Stimulated activated effector memory CD8-positive, alpha-beta T cell treated with anti-CD3 and anti-CD28 coated beads, Interleukin-12 subunit alpha, Interleukin-12 subunit beta, amount 100 ng/mL, for 72 hours (primary cell): ENCODE results near the gene ABHD8.
"Not testable (repeated sequence)": the region's sequence is repeated elsewhere in the genome, so short reads cannot be mapped to it uniquely, and the experiment has no call there.

ENCODE experiments used
- ATAC-seq: fragments of 150-1000 bp; cut with Tn5 transposase; 2 replicates; pipeline ENCODE4 v1.10.0; 2021
- DNase-seq, 2 donors: peaks; one replicate each; pipeline ENCODE4 v3.0.0; 2021 to 2022; ENCODE audit warnings: low spot score in 2 of 2
- H3K27ac Mint-ChIP-seq: one replicate; pipeline ENCODE4 v1.8.0; 2022; ENCODE audit warnings: mild to moderate bottlenecking, mixed read lengths
- H3K36me3 Mint-ChIP-seq: one replicate; pipeline ENCODE4 v1.8.0; 2022; ENCODE audit warnings: mild to moderate bottlenecking, mixed read lengths
- H3K4me1 Mint-ChIP-seq: one replicate; pipeline ENCODE4 v1.8.0; 2022; ENCODE audit warnings: mixed read lengths
- H3K4me3 Mint-ChIP-seq: one replicate; pipeline ENCODE4 v1.8.0; 2022; ENCODE audit warnings: mild to moderate bottlenecking, mixed read lengths
- H3K9me3 Mint-ChIP-seq: one replicate; pipeline ENCODE4 v1.8.0; 2022; ENCODE audit warnings: mixed read lengths

The ABHD8 gene

DNA sequence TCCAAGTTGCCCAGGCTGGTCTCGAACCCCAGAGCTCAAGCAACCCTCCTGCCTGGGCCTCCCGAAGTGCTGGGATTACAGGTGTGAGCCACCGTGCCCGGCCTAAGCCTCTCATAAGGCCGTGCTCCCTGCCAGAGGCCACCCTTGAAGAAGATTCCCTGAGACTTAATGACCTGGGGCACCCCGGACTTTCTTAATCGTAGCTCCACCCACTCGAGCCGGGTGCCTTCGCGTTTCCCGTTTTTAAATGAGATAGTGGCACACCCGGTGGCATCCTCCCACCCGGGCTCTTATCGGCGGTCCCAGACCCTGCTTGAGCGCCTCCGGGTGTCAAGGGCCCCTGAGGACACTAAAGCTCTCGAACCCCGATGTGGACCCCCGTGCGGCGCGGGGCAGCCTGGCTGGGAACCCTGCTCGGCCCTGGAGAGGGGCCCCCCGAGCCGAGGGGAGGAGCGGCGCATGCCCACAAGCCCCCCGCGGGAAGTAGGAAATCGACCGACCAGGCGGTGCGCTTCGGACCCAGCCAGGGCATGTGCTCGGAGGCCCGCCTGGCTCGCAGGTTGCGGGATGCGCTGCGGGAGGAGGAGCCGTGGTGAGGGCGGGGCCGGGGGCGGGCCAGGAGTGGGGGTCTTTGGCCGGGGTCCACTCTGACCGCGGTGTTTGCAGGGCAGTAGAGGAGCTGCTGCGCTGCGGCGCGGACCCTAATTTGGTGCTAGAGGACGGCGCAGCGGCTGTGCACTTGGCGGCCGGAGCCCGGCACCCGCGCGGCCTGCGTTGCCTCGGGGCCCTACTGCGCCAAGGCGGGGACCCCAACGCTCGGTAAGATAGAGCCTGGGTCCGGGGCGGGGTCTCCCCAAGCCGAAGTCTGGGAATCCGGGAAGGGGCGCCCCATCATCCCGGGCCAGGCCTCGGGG lies 21.6 kb downstream of the ABHD8 start, which contains the start of gene ANKLE1:
ANKLE1 (plus strand) TSS at position 511 of the 914 bp plus-strand sequence; CDS start at position 531, 20 bp downstream.
- Mint-ChIP-seq H3K27ac (no peak within 1 kb of the TSS), H3K4me3 (peak within 1 kb of the TSS; percentile 81), H3K36me3 (peaks cover 28% of the 10 kb centered on the region), H3K9me3 (no peaks in the 10 kb centered on the region), H3K4me1 (peaks cover 14% of the 10 kb centered on the region)
- DNase-seq (peak; percentile 57 to 83), ATAC-seq (peak; percentile 60)

DNA sequence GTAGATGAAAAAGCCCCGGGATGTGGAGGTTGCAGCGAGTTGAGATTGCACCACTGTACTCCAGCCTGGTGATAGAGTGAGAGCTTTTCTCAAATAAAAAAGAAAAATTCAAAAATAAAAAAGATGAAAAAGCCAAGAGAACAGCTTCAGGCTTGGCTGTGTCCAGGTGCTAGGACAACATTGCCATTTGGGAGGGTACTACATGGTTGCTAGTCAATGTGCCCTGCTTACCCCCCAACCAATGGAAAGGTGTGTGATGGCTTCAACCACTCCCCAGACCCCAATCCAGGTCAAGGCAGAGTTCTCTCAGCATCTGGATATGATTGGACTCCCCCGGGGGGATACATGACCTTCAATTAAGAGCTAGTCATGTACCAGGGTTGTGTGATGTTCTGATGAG lies 23.8 kb downstream of the ABHD8 start:
- ATAC-seq: no peak
- Mint-ChIP-seq H3K36me3 (peaks cover 49% of the 10 kb centered on the region), H3K4me3 (no peak overlapping the region), H3K9me3 (no peaks in the 10 kb centered on the region), H3K27ac (no peak overlapping the region), H3K4me1 (peaks cover 14% of the 10 kb centered on the region)
- DNase-seq: no peak

DNA sequence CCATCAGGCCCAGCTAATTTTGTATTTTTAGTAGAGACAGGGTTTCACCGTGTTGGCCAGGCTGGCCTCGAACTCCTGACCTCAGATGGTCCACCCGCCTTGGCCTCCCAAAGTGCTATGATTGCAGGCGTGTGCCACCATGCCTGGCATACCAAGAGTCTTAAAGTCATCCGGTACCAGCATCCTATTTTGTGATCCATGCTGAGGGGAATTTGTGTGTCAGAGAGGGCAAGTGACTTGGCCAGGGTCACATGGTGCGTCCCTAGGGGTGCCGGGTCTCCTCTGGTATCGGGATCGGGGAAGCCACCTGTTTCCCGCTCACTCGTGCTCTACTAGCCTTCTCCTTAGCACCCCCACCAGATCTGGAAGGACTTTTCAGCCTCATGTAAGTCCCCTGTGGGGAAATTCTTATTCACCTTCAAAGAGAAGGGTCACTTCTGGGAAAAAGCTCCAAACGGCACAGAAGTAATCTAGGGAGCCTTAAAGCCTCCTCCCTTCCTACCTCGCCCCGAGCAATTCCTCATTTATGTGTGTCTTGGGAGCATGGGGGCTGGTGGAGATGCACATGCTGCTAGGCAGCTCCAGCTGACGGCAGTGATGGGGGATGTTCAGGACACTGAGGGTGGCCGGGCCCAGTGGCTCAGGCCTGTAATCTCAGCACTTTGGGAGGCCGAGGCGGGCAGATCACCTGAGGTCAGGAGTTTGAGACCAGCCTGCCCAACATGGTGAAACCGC lies 27.6 kb downstream of the ABHD8 start:
- Mint-ChIP-seq H3K4me1 (no peaks in the 10 kb centered on the region), H3K36me3 (peaks cover 77% of the 10 kb centered on the region), H3K4me3 (no peak overlapping the region), H3K9me3 (no peaks in the 10 kb centered on the region), H3K27ac (no peak overlapping the region)
- DNase-seq (no peak), ATAC-seq (no peak)

DNA sequence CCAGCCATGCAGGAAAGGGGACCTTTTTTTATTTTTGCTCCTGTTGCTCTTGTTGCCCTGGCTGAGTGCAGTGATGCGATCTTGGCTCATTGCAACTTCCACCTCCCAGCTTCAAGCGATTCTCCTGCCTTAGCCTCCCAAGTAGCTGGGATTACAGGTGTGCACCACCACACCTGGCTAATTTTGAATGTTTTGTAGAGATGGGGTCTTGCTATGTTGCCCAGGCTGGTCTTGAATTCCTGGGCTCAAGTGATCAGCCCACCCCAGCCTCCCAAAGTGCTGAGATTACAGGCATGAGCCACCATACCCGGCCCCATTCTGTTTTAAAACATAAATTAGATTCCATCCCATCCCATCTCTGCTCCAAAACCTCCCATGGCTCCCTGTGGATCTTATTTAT lies 28.3 kb downstream of the ABHD8 start:
- not testable (repeated sequence) for DNase-seq, H3K27ac Mint-ChIP-seq, H3K4me1 Mint-ChIP-seq, H3K4me3 Mint-ChIP-seq, ATAC-seq, H3K9me3 Mint-ChIP-seq
- H3K36me3 Mint-ChIP-seq: peaks cover 84% of the 10 kb centered on the region

DNA sequence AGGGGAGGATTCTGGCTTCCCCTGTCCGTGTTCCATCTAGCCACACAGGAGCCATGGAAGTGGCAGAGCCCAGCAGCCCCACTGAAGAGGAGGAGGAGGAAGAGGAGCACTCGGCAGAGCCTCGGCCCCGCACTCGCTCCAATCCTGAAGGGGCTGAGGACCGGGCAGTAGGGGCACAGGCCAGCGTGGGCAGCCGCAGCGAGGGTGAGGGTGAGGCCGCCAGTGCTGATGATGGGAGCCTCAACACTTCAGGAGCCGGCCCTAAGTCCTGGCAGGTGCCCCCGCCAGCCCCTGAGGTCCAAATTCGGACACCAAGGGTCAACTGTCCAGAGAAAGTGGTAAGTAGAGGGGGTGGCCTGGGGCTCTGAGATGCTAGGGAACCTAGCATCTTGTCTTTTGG lies 34.5 kb downstream of the ABHD8 start:
- Mint-ChIP-seq H3K36me3 (peaks cover 66% of the 10 kb centered on the region), H3K4me3 (peak overlapping the region; percentile 79), H3K9me3 (no peaks in the 10 kb centered on the region), H3K4me1 (peaks cover 12% of the 10 kb centered on the region), H3K27ac (no peak overlapping the region)
- DNase-seq (no peak), ATAC-seq (no peak)

DNA sequence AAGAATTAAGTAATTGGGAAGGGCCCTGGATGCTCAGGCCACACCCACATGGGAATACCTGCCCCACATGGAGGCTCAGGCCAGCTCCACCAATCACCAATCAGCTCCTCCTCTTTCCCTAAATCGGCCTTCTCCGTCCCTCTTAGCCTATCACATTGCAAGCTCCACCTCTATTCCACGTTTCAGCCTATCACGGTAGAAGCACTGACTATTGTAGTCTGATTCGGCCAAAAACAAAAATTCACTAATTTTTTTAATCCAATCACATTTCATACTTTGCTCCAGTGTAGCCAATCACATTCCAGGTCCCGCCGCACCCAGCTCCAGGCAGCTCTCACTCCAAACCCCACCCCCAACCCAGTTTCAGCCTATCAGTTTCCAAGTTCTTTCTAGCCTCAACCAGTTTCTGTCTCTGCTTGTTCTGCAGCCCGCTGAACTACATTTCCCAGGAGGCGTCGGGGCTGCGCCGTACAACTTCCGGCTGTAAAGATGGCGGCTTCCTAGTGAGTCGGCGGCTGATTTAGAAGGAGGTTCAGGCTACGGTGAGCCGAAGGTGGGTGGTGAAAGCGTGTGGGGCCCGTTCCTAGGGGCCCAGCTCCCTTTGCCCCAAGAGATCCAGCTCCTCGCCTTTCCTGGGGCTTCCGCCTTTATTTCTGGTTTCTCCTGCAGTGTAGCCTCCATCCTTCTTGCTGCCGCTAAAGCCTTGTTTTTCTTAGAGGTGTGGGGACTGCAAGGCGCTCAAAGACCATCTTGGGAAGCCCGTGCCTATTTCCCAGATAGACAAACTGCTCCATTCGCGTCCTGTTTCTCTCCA lies 36.0 kb downstream of the ABHD8 start, which contains the start of gene BABAM1:
BABAM1 (plus strand) TSS at position 469 of the 814 bp plus-strand sequence. CDS start 1,364 bp downstream, outside the sequence.
- H3K4me1 Mint-ChIP-seq: peaks cover 12% of the 10 kb centered on the region
- peak within 1 kb of the TSS; percentile 79 for H3K27ac Mint-ChIP-seq
- ATAC-seq (peak; percentile 95), DNase-seq (peak; percentile 70 to 94)
- H3K4me3 Mint-ChIP-seq: peak within 1 kb of the TSS; percentile 79
- H3K9me3 Mint-ChIP-seq: no peaks in the 10 kb centered on the region
- H3K36me3 Mint-ChIP-seq: peaks cover 53% of the 10 kb centered on the region

DNA sequence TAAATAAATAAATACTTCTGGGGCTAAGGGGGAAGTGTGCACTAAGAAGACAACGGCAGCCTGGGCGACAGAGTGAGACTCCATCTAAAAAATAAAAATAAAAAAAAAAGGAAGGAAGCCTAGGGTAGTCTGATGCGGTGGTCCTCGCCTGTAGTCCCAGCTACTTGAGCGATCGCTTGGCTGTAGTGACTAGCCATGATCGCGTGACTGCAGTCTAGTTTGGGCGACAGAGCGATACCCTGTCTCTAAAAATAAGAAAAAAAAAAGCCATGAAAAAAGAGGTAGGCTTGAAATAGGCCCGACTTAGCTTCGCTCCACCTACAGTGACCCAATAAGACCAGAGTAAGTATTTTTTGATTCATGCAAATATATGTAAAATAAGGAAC lies 36.6 kb downstream of the ABHD8 start:
- Mint-ChIP-seq H3K9me3 (no peaks in the 10 kb centered on the region), H3K27ac (peak overlapping the region; percentile 79), H3K4me1 (peaks cover 12% of the 10 kb centered on the region), H3K36me3 (peaks cover 47% of the 10 kb centered on the region), H3K4me3 (peak overlapping the region; percentile 79)
- DNase-seq (no peak), ATAC-seq (peak; percentile 0)

DNA sequence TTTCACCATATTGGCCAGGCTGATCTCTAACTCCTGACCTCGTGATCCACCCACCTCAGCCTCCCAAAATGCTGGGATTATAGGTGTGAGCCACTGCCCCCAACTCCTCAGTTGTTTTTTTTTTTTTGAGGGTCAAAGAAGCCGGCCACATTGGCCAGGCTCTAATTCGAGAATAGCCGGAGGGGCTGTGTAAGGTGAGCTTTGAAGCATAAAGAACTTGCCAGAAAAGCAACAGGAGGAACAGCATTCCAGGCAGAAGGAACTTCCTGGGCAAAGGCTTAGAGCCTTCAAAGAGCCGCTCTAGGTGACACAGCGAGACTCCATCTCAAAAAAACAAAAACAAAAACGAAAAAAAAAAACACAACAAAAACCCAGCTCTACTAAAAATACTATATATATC lies 37.2 kb downstream of the ABHD8 start:
- H3K4me3 Mint-ChIP-seq: no peak overlapping the region
- no peak for DNase-seq
- peaks cover 15% of the 10 kb centered on the region for H3K4me1 Mint-ChIP-seq
- H3K27ac Mint-ChIP-seq: no peak overlapping the region
- peaks cover 41% of the 10 kb centered on the region for H3K36me3 Mint-ChIP-seq
- no peak for ATAC-seq
- H3K9me3 Mint-ChIP-seq: no peaks in the 10 kb centered on the region

DNA sequence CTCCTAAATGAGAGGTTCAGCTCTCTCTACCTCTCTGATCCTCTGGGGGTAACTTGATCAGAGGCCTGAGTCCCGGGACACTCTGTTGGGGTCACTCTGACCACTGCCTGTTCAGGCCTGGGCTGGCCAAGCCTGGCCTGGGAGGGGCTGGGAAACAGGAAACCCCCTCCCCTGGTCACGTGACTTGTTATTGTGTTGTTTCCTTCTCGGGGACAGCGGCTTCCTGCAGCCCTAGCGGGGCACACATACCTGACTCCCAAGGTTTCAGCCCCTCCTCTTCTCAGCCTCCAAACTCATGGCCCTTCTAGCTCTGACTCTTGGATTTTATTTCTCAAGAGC lies 38.6 kb downstream of the ABHD8 start, which contains the start of gene USHBP1:
USHBP1 (minus strand) TSS at position 105 of the 339 bp plus-strand sequence. CDS start 446 bp downstream, outside the sequence.
- no peak for ATAC-seq
- Mint-ChIP-seq H3K36me3 (peaks cover 27% of the 10 kb centered on the region), H3K27ac (peak within 1 kb of the TSS; percentile 80), H3K4me3 (no peak within 1 kb of the TSS), H3K4me1 (peaks cover 22% of the 10 kb centered on the region), H3K9me3 (no peaks in the 10 kb centered on the region)
- no peak for DNase-seq

DNA sequence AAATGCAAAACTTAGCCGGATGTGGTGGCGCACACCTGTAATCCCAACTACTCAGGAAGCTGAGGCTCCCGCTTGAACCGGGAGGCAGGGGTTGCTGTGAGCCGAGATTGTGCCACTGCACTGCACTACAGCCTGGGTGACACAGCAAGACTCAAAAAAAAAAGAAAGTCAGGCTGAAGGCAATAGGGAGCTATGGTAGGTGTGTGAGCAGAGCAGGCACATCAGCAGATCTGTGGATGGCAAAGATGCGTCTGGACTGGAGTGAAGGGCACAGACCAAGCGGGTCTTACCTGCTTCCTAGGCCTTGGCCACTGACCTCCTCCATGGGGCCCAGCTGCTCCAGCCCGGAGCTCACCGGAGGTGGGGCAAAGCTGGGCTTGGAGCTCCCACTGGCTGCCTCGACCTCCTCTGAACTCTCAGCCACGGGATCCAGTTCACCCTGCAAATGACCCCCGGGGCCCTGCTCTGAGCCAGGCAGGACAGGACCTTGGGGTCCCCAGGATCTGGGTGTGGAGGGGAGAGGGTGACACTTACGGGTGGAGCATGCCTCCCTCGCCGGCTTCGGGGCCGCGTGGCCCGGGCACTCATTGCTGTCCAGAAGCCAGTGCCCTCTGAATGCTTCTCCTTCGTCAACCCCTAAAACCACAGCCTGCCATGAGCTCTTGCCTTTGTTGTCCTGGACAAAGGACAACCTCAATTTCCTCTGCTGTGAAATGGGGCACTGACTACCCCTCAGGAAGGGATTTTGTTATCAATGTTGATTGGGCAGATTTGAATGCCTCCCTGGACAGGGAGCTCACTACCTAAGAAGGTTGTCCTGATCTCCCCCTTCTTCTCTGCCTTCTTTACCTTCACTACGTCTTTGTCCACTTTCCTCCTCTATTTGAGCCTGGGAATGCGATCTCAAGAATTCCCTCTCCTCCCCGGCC lies 39.2 kb downstream of the ABHD8 start:
- Mint-ChIP-seq H3K9me3 (no peaks in the 10 kb centered on the region), H3K36me3 (peaks cover 21% of the 10 kb centered on the region), H3K27ac (peak overlapping the region; percentile 80), H3K4me1 (peaks cover 22% of the 10 kb centered on the region), H3K4me3 (no peak overlapping the region)
- DNase-seq (no peak), ATAC-seq (no peak)

DNA sequence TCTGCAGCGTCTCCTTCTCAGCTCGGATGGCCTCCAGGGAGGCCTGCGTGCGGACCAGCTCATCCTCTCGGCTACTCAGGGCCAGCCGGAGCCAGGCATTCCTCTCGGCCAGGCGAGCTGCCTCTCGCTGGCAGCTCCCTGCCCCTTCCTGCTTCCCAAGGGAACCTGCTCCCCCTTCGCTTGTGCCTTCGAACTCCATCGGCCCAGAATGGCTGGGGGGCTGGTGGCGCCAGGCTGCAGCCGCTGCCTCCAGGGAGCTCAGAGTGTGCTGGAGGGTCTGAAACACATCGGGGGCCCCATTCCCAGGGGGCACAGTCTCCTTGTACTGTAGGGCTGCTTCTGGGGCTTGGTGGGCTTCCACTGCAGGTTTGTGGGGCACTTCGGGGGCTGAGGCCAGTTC lies 40.7 kb downstream of the ABHD8 start:
- peaks cover 12% of the 10 kb centered on the region for H3K36me3 Mint-ChIP-seq
- H3K4me3 Mint-ChIP-seq: no peak overlapping the region
- peaks cover 22% of the 10 kb centered on the region for H3K4me1 Mint-ChIP-seq
- H3K9me3 Mint-ChIP-seq: no peaks in the 10 kb centered on the region
- DNase-seq: no peak
- H3K27ac Mint-ChIP-seq: no peak overlapping the region
- ATAC-seq: no peak

DNA sequence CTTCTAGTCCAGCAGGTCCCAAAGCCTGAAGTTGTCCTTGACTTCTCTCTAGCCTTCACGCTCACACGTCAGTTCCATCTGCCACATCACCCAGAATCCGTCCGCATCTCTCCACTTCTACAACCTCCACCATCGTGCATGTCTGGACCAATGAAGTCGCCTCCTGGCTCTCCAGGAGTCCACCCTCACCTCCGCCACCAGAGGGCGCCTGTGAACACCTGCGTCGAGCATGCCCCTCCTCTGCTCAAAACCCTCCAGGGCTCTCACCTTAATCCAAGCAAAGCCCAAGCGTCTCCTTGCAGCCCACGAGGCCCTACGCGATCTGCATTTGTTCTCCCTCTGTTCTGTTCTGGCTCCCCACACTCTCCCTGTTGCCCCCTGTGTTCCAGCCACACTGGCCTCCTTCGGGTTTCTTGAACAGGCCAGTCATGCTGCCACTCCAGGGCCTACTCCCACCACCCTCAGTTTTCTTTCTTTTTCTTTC lies 42.3 kb downstream of the ABHD8 start:
- DNase-seq (peak; percentile 93 to 94), ATAC-seq (peak; percentile 98)
- H3K4me3 Mint-ChIP-seq: no peak overlapping the region
- H3K27ac Mint-ChIP-seq: peak overlapping the region; percentile 6
- H3K4me1 Mint-ChIP-seq: peaks cover 13% of the 10 kb centered on the region
- peaks cover 4% of the 10 kb centered on the region for H3K36me3 Mint-ChIP-seq
- H3K9me3 Mint-ChIP-seq: no peaks in the 10 kb centered on the region

DNA sequence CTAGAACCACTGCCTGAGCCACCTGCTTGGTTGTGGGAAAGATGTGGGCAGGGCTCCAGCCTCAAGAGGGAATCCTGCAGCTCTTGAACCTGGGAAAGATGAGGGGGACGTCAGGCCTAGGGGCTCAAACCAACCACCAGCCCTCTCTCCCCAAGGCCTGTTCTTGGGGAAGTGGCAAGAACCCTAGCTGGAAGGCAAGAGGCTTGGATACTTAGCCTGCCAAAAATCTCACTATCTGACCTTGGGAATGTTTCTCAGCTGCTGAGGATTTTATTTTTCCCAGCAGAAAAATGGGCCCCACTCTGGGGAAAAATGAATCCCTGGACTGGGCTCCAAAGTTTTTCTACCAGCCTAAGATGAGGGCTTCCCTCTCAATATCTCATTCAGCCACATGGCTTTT lies 43.3 kb downstream of the ABHD8 start:
- peaks cover 13% of the 10 kb centered on the region for H3K4me1 Mint-ChIP-seq
- no peak for ATAC-seq
- no peak for DNase-seq
- no peaks in the 10 kb centered on the region for H3K9me3 Mint-ChIP-seq
- H3K36me3 Mint-ChIP-seq: peaks cover 4% of the 10 kb centered on the region
- no peak overlapping the region for H3K27ac Mint-ChIP-seq
- no peak overlapping the region for H3K4me3 Mint-ChIP-seq
